Activated CD8-positive, alpha-beta memory T cell treated with anti-CD3 and anti-CD28 coated beads for 24 hours (primary cell): ENCODE data around the gene CIZ1.
"Not testable (repeated sequence)": the region's sequence is repeated elsewhere in the genome, so short reads cannot be mapped to it uniquely, and the experiment has no call there.

Experiments
- DNase-seq: peaks from one replicate; pipeline ENCODE4 v3.0.0-alpha.2; 2020

CIZ1 gene

GRCh38 chr9:128142596-128142995 lies 48.8 kb downstream of the CIZ1 start:
- DNase-seq: no peak

DNA sequence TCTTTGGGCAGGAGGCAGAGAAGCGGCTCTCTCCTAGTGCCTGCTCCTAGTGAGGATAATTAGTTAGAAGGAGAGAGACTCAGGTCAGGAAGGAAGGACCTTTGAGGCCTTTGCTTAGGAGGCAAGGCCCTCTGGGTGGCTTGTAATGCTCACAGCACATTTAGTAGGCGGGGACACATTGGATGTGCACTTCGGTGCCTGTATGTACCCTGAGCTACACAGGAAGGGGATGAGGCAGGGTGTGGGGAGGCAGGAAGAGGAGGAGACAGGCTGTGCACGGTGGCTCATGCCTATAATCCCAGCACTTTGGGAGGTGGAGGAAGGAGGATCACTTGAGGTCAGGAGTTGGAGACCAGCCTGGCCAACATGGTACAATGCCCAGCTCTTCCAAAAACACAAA lies 49.3 kb downstream of the CIZ1 start:
- DNase-seq: no peak

GRCh38 chr9:128141604-128142003 lies 49.8 kb downstream of the CIZ1 start:
- no peak for DNase-seq

DNA sequence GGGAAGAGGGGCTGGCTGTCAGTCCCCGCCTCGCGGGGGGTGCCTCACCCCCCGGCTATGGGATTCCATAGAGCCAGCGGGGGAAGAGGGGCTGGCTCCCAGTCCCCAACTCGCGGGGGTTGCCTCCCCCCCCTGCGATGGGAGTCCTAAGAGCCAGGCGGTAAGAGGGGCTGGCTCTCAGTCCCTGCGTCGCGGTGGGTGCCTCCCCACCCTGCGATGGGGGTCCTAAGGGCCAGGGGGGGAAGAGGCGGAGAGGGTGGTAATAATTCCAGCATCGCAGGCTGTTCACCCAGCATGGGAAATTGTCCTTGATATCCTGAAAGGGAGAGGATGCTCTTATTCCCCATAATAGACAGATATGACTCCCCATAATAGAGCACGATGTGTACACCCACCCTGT lies 51.8 kb downstream of the CIZ1 start:
- DNase-seq: no peak

GRCh38 chr9:128138001-128138400 lies 53.4 kb downstream of the CIZ1 start:
- DNase-seq: no peak

DNA sequence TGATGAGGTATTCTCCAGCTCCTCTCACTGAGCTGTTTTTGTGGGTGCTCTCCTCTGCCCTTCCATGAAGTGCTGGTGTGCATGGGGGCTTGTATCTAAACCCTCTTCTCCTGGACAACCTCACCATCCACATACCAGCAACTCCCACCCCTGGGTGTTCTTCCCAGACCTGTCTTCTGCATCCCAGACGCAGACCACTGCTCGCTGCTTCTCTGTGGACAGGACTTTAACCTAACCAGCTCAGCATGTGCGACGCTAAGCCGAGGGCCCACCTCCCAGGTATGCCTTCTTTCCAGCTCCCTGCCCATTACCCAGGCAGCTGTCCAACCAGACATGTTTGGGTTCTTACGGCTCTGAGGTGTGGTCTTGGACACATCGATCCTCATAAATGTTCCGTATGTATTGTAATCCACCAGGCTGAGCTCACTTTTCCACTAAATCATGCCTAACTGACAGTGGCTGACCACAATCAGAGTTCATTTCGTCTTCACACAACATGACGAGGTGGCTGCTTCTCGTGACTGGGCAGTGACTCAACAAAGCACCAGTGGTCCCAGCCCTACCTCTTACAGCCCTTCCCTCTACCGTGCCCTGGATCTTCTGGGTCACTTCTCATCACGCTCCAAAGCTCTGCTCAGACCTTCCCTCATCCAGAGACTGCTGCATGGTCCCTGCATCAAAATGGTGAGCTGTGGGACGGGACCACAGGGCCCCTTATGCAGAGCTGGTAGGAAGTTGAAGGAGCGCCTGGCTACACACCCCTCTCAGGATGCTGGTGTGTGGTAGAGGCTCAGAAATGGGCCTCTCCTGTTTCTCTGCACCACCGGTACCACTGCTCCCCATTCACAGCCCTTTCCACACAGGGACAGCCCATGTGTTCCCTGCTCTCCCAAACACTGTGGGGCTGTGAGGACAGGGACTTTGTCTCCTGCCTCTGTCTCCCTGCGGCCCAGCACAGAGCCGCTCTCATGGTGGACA lies 54.3 kb downstream of the CIZ1 start:
- DNase-seq: no peak

DNA sequence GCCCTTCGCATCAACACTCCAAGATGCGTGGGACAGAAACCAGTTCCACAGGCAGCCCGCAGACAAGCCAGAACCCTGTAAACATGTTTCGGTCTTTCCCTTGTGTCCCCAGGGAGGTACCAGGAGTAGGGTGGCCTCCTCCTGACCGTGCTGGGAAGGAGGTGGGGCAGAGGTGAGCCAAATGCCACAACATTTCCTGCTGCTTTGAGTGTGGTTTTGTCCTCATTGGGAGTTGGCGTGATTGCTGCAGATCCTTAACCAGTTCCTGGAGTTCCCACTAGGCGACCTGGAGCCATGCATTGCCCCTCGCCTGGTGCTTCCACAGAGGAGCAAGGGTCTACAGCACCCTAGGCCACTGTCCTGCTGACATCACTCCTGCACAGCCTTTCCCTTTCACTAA lies 55.8 kb downstream of the CIZ1 start:
- not testable (repeated sequence) for DNase-seq

- DNase-seq: not testable (repeated sequence)
Measured at GRCh38 chr9:128132139-128132538, 59.2 kb downstream of the CIZ1 start.

DNA sequence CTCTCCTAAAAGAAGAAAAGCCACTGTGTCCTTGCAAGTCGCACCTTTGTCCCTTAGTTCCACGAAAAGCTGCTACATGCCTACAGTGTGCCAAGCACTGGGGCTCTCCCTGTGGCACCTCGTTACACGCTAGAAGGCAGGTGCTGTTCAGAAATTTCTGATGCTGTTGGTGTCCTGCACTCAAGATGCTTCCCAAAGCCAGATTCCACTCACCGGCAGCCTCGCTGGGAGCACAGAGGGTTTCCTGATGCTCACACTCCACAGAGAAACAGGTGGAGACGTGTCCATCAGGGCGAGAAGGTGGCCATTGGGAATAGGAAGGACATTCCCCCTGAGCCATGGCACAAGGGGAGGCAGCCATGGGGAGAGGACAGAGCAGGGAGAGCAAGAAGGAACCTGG lies 60.0 kb downstream of the CIZ1 start:
- not testable (repeated sequence) for DNase-seq

DNA sequence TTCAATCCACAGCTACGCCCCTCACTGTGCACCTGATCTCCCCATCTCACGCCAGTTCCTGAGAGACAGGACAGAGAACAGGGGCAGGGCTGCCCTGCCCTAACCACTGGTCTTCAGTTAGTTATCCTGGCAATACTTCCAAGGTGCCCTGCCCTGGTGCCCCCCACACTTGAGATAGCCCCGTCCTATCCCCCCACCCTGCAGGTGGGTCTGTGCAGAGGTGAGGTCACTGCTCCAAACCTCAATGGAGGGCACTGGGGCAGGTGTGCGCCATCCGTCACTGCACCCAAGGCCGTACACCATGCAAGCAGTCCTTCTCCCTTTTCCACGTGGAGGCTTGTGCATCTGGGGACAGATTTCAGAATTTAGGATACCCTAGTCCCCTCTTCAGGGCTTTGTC lies 60.7 kb downstream of the CIZ1 start:
- not testable (repeated sequence) for DNase-seq

DNA sequence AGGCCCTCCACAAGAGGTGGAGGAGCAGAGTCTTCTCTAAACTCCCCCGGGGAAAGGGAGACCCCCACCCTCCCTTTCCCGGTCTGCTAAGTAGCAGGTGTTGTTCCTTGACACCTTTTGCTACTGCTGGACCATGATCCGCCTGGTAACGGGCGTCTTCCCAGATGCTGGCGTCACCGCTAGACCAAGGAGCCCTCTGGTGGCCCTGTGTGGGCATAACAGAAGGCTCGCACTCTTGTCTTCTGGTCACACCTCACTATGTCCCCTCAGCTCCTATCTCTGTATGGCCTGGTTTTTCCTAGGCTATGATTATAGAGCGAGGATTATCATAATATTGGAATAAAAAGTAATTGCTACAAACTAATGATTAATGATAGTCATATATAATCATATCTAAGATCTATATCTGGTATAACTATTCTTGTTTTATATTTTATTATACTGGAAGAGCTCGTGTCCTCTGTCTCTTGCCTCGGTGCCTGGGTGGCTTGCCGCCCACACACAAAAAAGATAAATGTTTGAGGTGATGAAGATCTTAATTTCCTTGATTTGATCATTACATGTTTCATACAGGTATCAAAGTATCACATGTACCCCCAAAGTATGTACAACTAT lies 61.3 kb downstream of the CIZ1 start:
- DNase-seq: peak; percentile 79

DNA sequence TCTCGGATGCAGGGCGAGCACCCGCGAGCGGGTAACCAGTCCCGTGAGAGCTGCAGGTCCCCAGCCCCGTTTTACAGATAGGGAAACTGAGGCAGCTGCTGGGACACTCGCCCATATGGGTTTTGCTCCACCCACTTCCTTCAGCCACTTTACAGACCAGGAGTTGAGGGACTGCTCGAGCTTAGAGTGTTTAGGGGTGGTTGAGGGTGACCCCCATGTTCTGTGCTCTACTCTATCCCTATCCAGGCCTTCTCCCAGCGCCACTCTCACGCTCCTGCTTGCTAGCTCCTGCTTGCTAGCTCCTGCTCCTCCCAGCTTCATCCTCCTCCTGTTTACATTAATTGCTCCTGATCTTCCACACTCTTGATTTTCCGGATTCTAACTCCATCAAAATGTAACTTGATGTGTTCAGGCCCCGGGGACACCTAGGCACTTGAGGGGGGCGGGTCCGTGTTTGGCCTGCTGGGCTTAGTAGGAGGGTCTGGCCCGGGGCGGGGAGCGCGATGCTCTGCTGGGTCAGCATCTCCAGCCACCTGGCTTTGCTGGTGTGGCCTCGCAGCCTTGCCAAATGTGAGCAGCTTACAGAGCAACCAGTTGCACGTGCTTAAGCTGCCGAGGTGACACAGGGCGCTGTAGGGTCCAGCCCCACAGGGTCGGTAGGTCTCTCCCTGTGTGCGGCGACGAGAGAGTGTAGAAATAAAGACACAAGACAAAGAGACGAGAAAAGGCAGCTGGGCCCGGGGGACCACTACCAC lies 62.4 kb downstream of the CIZ1 start:
- DNase-seq: no peak

DNA sequence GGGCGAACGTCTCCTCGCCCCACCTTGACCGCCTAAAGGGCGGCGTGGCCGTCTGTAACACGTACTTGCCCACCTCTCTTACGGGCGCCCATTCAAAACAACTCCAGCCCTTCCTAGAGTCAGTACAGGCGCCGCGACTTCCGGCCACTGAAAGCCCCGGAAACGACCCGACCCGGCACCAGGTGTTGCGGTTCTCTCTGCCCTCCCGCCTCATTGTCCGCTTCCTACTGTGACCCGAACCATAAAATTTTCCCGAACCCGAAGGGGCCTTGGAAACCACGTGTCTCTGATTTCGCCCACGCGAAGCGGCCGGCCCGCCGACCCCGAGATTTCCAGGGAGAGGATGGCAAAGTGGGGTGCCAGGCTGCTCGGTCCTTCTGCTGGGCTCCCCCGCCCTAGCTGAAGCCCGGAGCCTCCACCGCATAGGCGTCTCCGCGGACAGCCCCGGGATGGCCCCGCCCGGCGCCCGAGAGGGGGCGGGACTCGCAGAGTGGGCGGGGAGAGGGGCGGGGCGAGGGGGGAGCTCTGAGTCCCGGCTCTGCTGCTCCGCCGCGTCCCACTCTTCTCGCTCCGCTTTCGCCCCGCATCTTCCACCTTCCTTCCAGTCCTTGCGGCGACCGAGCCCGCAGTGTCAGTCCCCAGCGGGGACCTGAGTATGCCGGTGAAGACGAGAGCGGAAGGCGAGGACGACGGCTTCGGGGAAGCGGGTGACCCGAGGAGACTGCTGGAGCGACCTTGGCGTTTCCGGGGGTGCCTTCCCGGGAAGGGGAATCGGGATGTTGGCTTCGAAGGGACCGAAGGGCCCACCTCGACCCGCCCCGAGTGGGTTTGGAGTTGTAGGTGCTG lies 63.2 kb downstream of the CIZ1 start:
- DNase-seq: peak; percentile 97

GRCh38 chr9:128127568-128127989 lies 63.8 kb downstream of the CIZ1 start, which contains the start of gene PTGES2:
Gene PTGES2 (minus strand): TSS chr9:128127729. CDS start chr9:128127717, 12 bp downstream.
- peak; percentile 91 for DNase-seq

DNA sequence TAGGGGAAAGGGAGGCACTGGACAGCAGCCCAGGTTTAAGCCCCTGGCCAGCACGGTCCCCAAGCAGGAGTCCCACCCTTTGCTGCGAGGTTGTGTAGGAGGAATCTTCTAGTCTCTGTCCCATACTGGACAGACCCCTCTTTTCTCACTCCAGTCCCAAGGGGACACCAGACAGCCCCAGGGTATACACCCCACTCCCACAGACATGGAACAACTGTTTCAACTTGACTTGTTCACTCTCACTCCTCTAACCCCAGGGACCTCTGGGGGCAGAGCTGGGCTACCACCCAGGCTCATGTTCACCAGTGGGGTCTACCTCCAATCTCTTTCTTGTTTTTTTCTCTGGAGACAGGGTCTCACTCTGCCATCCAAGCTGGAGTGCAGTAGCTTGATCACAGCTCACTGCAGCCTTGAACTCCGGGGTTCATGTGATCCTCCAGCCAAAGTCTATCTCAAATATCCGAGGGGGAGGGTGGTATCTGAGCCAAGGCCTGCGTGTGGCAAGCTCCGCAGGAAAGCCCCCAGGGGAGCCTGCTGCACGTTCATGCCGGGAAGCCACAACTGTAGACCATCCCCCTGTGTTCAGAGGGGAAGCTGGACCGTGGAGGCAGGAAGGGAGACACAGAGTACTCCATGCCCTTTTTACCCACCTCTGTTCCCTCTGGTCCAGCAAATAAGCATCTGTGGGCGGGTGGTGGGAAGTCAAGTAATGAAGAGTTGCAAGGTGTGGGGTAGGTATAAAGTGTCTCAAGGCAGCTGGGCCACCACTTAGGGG lies 65.6 kb downstream of the CIZ1 start:
- DNase-seq: no peak

GRCh38 chr9:128124873-128125579 lies 66.3 kb downstream of the CIZ1 start:
- DNase-seq: peak; percentile 72

DNA sequence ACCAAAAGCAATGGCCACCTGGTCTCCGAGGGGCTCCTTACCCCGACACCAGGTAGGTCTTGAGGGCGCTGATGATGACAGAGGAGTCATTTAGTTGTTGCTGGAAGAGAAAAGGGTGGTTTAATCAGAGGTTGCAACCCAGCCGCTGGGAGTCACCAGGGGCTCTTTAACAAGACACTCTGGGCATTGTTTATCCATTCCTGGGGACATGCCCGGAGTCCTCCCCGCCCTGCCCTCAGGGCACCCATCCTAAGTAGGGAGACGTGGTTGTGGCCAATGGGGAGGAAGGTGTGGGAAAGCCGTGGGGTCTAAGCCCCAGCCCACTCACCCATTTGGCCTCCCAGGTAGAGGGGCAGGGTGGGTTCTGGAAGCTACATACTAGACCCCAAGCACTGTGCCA lies 66.9 kb downstream of the CIZ1 start:
- DNase-seq: no peak

DNA sequence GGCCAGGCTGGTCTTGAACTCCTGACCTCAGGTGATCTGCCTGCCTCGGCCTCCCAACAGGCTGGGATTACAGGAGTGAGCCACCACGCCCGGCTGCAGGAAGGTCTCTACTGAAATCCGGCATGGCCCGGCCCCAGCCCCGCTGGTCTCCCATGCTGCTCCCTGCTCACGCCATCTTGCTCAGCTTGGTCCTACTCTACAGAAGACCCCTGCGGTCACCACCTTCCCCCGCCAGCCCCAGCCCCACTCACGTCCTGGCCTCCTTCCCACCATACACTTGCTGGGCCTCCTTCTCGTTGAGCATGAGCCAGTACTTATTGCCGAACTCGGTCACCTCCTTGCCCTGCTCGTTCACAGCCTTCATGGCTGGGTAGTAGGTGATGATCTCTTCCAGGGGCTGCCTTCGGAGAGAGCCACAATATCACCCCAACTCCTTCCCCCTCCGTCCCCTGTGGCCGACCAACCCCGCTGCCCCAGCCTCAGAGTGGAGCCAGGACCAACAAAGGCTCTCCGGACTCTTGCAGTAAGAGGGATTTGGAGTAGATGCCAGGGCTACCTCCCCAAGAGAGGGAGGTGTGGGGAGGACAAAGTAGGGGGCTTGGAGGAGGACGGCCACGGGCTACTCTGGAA lies 67.8 kb downstream of the CIZ1 start:
- DNase-seq: no peak

- no peak for DNase-seq
Measured at GRCh38 chr9:128122809-128123175, 68.6 kb downstream of the CIZ1 start.
